Large intestine (tissue), 3 donors: ENCODE results near the gene KCNK3. TPM values are rescaled to one million over a fixed set of nuclear protein-coding genes. Genes with fewer than 3 reads are reported as not detected.
A peak's percentile ranks its signal among the peaks of the same experiment; 100 is the strongest.

Experiments used
- DNase-seq, 2 donors: peaks; one replicate each; pipeline versions ENCODE4 v3.0.0 to v3.0.0-alpha.2; 2013
- H3K27ac ChIP-seq: one replicate; pipeline ENCODE4 v1.5.1; 2013; ENCODE audit warnings: low read length
- H3K27me3 ChIP-seq: 2 replicates; pipeline ENCODE4 v1.6.1; 2013; ENCODE audit warnings: low read length; ENCODE audit not compliant: control insufficient read depth, insufficient read depth
- H3K36me3 ChIP-seq: 2 replicates; pipeline ENCODE4 v1.6.1; 2013; ENCODE audit warnings: low read length; ENCODE audit not compliant: control insufficient read depth, insufficient read depth
- H3K4me1 ChIP-seq: one replicate; pipeline ENCODE4 v1.6.1; 2013; ENCODE audit warnings: low read length; ENCODE audit not compliant: control insufficient read depth, insufficient read depth
- H3K4me3 ChIP-seq: one replicate; pipeline ENCODE4 v1.5.1; 2013; ENCODE audit warnings: low read length
- H3K9me3 ChIP-seq: one replicate; pipeline ENCODE4 v1.6.1; 2013; ENCODE audit warnings: mild to moderate bottlenecking, low read depth, low read length, moderate library complexity; ENCODE audit not compliant: control insufficient read depth
- WGBS: methylation state at CpG from one replicate; pipeline ENCODE4 v1.1.5; 2013; ENCODE audit warnings: low lambda C conversion rate; ENCODE audit not compliant: insufficient coverage; 5-methylcytosine and 5-hydroxymethylcytosine counted together
- polyA plus RNA-seq: library from polyadenylated mRNA; unstranded; fragments of 120-200 nt; gene quantifications from one replicate; pipeline ENCODE4 v1.2.1, GENCODE V29; 2013

Gene KCNK3
- polyA plus RNA-seq, 1 donor, result 3.3 TPM

GRCh38 chr2:26765475-26766200 lies 73.1 kb downstream of the KCNK3 start:
- Histone ChIP-seq H3K9me3 (no peaks in the 10 kb centered on the region), H3K27me3 (peaks cover 3% of the 10 kb centered on the region), H3K4me3 (no peak overlapping the region), H3K27ac (no peak overlapping the region), H3K4me1 (peaks cover 9% of the 10 kb centered on the region), H3K36me3 (peaks cover 4% of the 10 kb centered on the region)
- WGBS, result no CpG with 5 or more reads among the region's 10 CpGs
- DNase-seq, result no peak

- no CpG with 5 or more reads among the region's 5 CpGs for WGBS
- peaks cover 9% of the 10 kb centered on the region for H3K4me1 ChIP-seq
These were observed 74.6 kb downstream of the KCNK3 start for GRCh38 chr2:26767129-26767528.

GRCh38 chr2:26767894-26768487 lies 75.5 kb downstream of the KCNK3 start:
- H3K4me3 ChIP-seq, result no peak overlapping the region
- peaks cover 3% of the 10 kb centered on the region for H3K27me3 ChIP-seq
- peaks cover 9% of the 10 kb centered on the region for H3K4me1 ChIP-seq
- H3K27ac ChIP-seq, result no peak overlapping the region
- peaks cover 4% of the 10 kb centered on the region for H3K36me3 ChIP-seq
- no CpG with 5 or more reads among the region's 5 CpGs for WGBS
- no peaks in the 10 kb centered on the region for H3K9me3 ChIP-seq
- no peak for DNase-seq

More at GRCh38 chr2:26767129-26767528, 74.6 kb downstream of the KCNK3 start:
- no peaks in the 10 kb centered on the region for H3K9me3 ChIP-seq
- DNase-seq, result no peak
- H3K27me3 ChIP-seq, result peaks cover 3% of the 10 kb centered on the region
- no peak overlapping the region for H3K27ac ChIP-seq
- no peak overlapping the region for H3K4me3 ChIP-seq
- H3K36me3 ChIP-seq, result peaks cover 4% of the 10 kb centered on the region

- WGBS, result no CpG with 5 or more reads among the region's 3 CpGs
- no peaks in the 10 kb centered on the region for H3K9me3 ChIP-seq
These were observed 76.2 kb downstream of the KCNK3 start for GRCh38 chr2:26768759-26769088.

GRCh38 chr2:26769089-26769761 lies 76.7 kb downstream of the KCNK3 start:
- H3K4me1 ChIP-seq, result peaks cover 9% of the 10 kb centered on the region
- DNase-seq, result no peak
- WGBS, result no CpG with 5 or more reads among the region's 14 CpGs
- H3K4me3 ChIP-seq, result no peak overlapping the region
- no peaks in the 10 kb centered on the region for H3K27me3 ChIP-seq
- H3K27ac ChIP-seq, result no peak overlapping the region
- H3K36me3 ChIP-seq, result peaks cover 4% of the 10 kb centered on the region
- no peaks in the 10 kb centered on the region for H3K9me3 ChIP-seq

More at GRCh38 chr2:26768759-26769088, 76.2 kb downstream of the KCNK3 start:
- no peaks in the 10 kb centered on the region for H3K27me3 ChIP-seq
- no peak for DNase-seq
- no peak overlapping the region for H3K4me3 ChIP-seq
- peaks cover 4% of the 10 kb centered on the region for H3K36me3 ChIP-seq
- H3K4me1 ChIP-seq, result peaks cover 9% of the 10 kb centered on the region
- H3K27ac ChIP-seq, result no peak overlapping the region

- H3K27ac ChIP-seq, result no peak overlapping the region
- peaks cover 22% of the 10 kb centered on the region for H3K36me3 ChIP-seq
- no peak for DNase-seq
- H3K4me1 ChIP-seq, result no peaks in the 10 kb centered on the region
- no peaks in the 10 kb centered on the region for H3K27me3 ChIP-seq
- no peak overlapping the region for H3K4me3 ChIP-seq
- WGBS, result no CpG with 5 or more reads among the region's 6 CpGs
- H3K9me3 ChIP-seq, result no peaks in the 10 kb centered on the region
These were observed 78.6 kb downstream of the KCNK3 start for GRCh38 chr2:26770986-26771586.

GRCh38 chr2:26772064-26773001 lies 79.8 kb downstream of the KCNK3 start:
- no peaks in the 10 kb centered on the region for H3K4me1 ChIP-seq
- H3K27me3 ChIP-seq, result no peaks in the 10 kb centered on the region
- no CpG with 5 or more reads among the region's 13 CpGs for WGBS
- peak; percentile 37 to 66 for DNase-seq
- peaks cover 32% of the 10 kb centered on the region for H3K36me3 ChIP-seq
- H3K9me3 ChIP-seq, result no peaks in the 10 kb centered on the region
- no peak overlapping the region for H3K4me3 ChIP-seq
- H3K27ac ChIP-seq, result no peak overlapping the region

- Histone ChIP-seq H3K9me3 (no peaks in the 10 kb centered on the region), H3K27me3 (no peaks in the 10 kb centered on the region), H3K27ac (no peak overlapping the region), H3K4me3 (no peak overlapping the region), H3K4me1 (no peaks in the 10 kb centered on the region), H3K36me3 (peaks cover 56% of the 10 kb centered on the region)
- WGBS, result no CpG with 5 or more reads among the region's 5 CpGs
- DNase-seq, result no peak
These were observed 83.8 kb downstream of the KCNK3 start for GRCh38 chr2:26776195-26776800.

- Histone ChIP-seq H3K27ac (no peak overlapping the region), H3K4me1 (no peaks in the 10 kb centered on the region), H3K36me3 (peaks cover 56% of the 10 kb centered on the region), H3K9me3 (no peaks in the 10 kb centered on the region), H3K4me3 (no peak overlapping the region), H3K27me3 (no peaks in the 10 kb centered on the region)
- no peak for DNase-seq
- WGBS, result no CpG with 5 or more reads among the region's 18 CpGs
These were observed 85.6 kb downstream of the KCNK3 start for GRCh38 chr2:26778098-26778497.
